HepG2 (cell line): Measurements from ENCODE around the gene NET1. TPM values are rescaled to one million over a fixed set of nuclear protein-coding genes. Genes with fewer than 3 reads are reported as not detected.
A peak's percentile ranks its signal among the peaks of the same experiment; 100 is the strongest.

ENCODE experiments used
- AHDC1 ChIP-seq: sonication (generic); formaldehyde crosslinking; IDR thresholded peaks from 2 replicates; pipeline ENCODE4 v1.5.1; 2020; ENCODE audit warnings: mild to moderate bottlenecking, missing genetic modification reagents, borderline replicate concordance
- CEBPZ ChIP-seq: IDR thresholded peaks from 2 replicates; pipeline ENCODE4 v1.6.1; 2012; ENCODE audit warnings: low read length, improper control_type of control experiment
- EP300 ChIP-seq, 3 experiments: sonication (generic) in 1 of 3; formaldehyde crosslinking in 1 of 3; IDR thresholded peaks; 2 replicates each; pipeline versions ENCODE4 v1.5.1 to v1.6.1; 2011 to 2020; ENCODE audit warnings: low read depth in 2 of 3, low read length in 2 of 3, borderline replicate concordance in 1 of 3, improper control_type of control experiment in 1 of 3, mild to moderate bottlenecking in 1 of 3, missing genetic modification reagents in 1 of 3, moderate library complexity in 1 of 3
- FOXO1 ChIP-seq: sonication (generic); formaldehyde crosslinking; IDR thresholded peaks from 2 replicates; pipeline ENCODE4 v1.4.0; 2020; ENCODE audit warnings: missing genetic modification reagents
- FOXP1 ChIP-seq, 2 experiments: fragments of 450-650 bp in 1 of 2; IDR thresholded peaks; 2 replicates each; pipeline ENCODE4 v1.6.1; 2017 to 2018; ENCODE audit warnings: antibody characterized with exemption in 1 of 2
- SOX6 ChIP-seq, 2 experiments: fragments of 450-650 bp in 1 of 2; sonication (generic) in 1 of 2; formaldehyde crosslinking in 1 of 2; IDR thresholded peaks; 2 replicates each; pipeline versions ENCODE4 v1.4.0 to v1.6.1; 2017 to 2020; ENCODE audit warnings: antibody characterized with exemption in 1 of 2, mild to moderate bottlenecking in 1 of 2, missing genetic modification reagents in 1 of 2
- polyA plus RNA-seq, 8 experiments: library from polyadenylated mRNA; depleted of rRNA in 3 of 8; stranded (reverse) in 7 of 8; unstranded in 1 of 8; fragments of >200 nt; fragmentation: Illumina TruSeq in 4 of 8; extraction: Trizol in 4 of 8; gene quantifications; 2 replicates each; pipeline versions ENCODE4 v1.2.1 to v1.2.3, GENCODE V29; 2011 to 2016; ENCODE audit warnings: low read depth in 4 of 8, missing spikeins in 1 of 8, mixed read lengths in 1 of 8; ENCODE audit not compliant: insufficient read depth in 1 of 8
- total RNA-seq, 5 experiments: library from RNA; depleted of rRNA; stranded (reverse); fragments of >200 nt; fragmentation: Illumina TruSeq; extraction: Trizol; gene quantifications; 2 replicates each; pipeline ENCODE4 v1.2.3, GENCODE V29; 2016; ENCODE audit warnings: low read depth in 1 of 5

The NET1 gene
- total and polyA plus RNA-seq, 2 of the 13 experiments (the other 11 are each of a cell fraction or from before 2014, with no cell fraction given), result 48.1 to 65.8 TPM

GRCh38 chr10:5433182-5433581, 20.8 kb downstream of the NET1 start (continued):
- TF ChIP-seq EP300 (IDR thresholded peaks at IDR 0.05; ENCODE audit: low read depth in 2 of 2, low read length in 2 of 2) (peak in 1 of 2 experiments; percentile 24; a peak in 1 of 4 replicates), EP300 (CRISPR knock-in tag; IDR thresholded peaks at IDR 0.05; ENCODE audit: borderline replicate concordance) (no peak), FOXO1 (peak; percentile 34; the same call in 1 of the 2 replicates), CEBPZ (no peak), AHDC1 (peak; percentile 31; the same call in 1 of the 2 replicates), SOX6 (IDR thresholded peaks at IDR 0.05) (no peak), SOX6 (CRISPR knock-in tag; IDR thresholded peaks at IDR 0.05) (peak; percentile 31; the same call in 1 of the 2 replicates), FOXP1 (IDR thresholded peaks at IDR 0.05) (peak; percentile 62; the same call in 1 of the 2 replicates), FOXP1 (CRISPR knock-in tag; IDR thresholded peaks at IDR 0.05) (peak; percentile 94)
